Fibroblast of mammary gland (primary cell): ENCODE data around the gene LGR4.
"Not testable (repeated sequence)": the region's sequence is repeated elsewhere in the genome, so short reads cannot be mapped to it uniquely, and the experiment has no call there.

ENCODE experiments used
- DNase-seq: peaks from one replicate; pipeline ENCODE4 v3.0.0-alpha.2; 2010; ENCODE audit warnings: low read depth
- H3K4me3 ChIP-seq: 2 replicates; pipeline ENCODE4 v1.5.1; 2011; ENCODE audit warnings: low read depth, mild to moderate bottlenecking, low read length, moderate library complexity; ENCODE audit not compliant: control insufficient read depth
- TF ChIP-seq, protein P1 (sequence below): conservative IDR thresholded peaks from 2 replicates; pipeline ENCODE4 v1.5.1; 2011; ENCODE audit warnings: low read depth, low read length, inconsistent platforms; ENCODE audit not compliant: control insufficient read depth, insufficient read depth

Gene LGR4

DNA sequence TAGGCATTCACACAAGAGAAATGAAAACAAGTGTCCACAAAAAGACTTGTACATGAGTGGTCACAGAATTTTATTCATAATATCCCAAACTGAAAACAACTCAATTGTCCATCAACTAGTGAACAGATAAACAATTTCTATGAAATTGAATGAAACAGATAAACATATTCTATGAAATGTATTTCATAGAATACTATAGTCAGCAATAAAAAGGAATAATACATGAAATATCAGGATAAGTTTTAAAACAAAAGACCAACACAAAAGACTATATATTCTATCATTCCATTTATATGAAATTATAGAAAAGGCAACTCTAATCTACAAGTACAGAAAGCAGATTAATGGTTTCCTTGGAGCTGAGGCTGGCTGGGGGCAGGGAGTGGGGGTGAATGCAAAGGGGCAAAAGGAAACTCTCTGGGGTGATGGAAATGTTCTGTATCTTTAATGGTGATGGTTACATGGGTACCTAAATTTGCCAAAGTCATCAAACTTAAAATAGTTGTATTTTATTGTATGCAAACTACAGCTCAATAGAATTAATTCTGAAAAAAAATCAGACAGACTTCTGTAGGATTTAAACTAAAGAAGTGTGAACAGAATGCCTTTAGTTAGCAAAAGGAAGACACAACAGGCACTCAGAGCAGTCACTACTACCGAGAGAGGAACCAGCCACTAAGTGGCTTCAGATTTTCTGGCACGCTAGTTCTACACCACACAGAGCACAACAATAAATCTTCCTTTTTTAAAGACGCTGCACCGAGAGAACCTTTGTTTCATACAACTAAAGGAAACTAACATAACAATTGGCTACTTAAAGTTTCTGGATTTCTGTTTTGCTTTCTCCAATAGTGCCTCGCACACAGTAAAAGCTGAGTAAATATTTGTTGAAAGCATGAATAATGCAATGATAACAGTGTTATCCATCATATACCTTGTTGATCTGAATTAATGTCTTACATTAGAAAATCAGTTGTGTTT is 124.9 kb downstream of the LGR4 start:
- TF ChIP-seq, protein P1, sequence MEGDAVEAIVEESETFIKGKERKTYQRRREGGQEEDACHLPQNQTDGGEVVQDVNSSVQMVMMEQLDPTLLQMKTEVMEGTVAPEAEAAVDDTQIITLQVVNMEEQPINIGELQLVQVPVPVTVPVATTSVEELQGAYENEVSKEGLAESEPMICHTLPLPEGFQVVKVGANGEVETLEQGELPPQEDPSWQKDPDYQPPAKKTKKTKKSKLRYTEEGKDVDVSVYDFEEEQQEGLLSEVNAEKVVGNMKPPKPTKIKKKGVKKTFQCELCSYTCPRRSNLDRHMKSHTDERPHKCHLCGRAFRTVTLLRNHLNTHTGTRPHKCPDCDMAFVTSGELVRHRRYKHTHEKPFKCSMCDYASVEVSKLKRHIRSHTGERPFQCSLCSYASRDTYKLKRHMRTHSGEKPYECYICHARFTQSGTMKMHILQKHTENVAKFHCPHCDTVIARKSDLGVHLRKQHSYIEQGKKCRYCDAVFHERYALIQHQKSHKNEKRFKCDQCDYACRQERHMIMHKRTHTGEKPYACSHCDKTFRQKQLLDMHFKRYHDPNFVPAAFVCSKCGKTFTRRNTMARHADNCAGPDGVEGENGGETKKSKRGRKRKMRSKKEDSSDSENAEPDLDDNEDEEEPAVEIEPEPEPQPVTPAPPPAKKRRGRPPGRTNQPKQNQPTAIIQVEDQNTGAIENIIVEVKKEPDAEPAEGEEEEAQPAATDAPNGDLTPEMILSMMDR = no peak
- no peak overlapping the region for H3K4me3 ChIP-seq
- no peak for DNase-seq

DNA sequence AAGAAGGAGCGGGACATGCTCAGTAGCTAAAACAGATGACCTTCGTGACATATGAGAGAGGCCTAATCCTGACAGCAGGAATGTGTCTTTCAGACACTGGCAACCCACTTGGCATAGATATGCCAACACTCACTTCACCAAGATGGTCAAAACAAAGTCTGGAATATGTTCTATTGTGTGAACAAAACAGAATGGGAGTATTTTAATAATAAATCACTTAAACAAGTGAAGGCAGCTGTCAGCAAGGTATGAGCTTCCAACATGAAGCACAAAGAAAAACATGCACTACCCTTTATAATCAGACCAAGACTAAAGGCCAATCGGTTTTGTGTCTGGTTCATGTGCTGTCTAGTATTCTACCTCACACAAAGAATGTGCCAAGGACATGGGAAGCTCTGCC is 132.6 kb downstream of the LGR4 start:
- no peak overlapping the region for H3K4me3 ChIP-seq
- DNase-seq = no peak
- TF ChIP-seq, protein P1 = no peak

DNA sequence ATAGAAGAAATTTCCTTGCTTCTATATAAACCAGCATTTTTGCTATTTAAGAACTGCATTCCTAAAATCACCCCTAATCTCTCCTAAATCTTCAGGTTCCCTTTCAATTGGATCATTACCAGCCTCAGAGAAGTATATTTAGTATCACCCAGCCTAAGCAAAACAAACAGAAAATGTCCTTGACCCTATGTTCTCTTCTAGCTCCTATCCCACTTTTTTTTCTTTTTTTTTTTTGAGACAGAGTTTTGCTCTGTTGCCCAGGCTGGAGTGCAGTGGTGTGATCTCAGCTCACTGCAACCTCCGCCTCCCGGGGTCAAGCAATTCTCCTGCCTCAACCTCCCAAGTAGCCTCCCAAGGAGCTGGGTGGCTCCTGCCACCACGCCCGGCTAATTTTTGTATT is 137.8 kb downstream of the LGR4 start:
- not testable (repeated sequence) for DNase-seq, H3K4me3 ChIP-seq

DNA sequence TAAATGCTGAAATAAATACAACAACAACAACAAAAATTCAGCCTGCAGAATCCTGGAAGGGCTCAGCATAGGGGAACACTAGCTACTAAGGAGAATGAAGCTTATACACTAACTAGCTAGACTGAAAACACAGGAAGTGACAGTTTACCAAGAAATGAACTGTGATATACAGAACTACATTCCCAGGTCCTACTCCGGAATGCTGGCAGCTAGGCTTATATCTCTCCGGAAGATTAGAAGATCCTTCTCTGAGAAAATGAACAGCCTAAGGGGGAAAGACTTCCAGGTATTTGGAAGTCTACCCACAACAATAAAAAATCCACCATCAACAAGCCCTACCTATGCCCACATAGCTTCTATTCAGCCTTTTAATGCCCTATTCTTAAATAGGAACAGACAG is 140.6 kb downstream of the LGR4 start:
- no peak overlapping the region for H3K4me3 ChIP-seq
- TF ChIP-seq, protein P1 = no peak
- no peak for DNase-seq

DNA sequence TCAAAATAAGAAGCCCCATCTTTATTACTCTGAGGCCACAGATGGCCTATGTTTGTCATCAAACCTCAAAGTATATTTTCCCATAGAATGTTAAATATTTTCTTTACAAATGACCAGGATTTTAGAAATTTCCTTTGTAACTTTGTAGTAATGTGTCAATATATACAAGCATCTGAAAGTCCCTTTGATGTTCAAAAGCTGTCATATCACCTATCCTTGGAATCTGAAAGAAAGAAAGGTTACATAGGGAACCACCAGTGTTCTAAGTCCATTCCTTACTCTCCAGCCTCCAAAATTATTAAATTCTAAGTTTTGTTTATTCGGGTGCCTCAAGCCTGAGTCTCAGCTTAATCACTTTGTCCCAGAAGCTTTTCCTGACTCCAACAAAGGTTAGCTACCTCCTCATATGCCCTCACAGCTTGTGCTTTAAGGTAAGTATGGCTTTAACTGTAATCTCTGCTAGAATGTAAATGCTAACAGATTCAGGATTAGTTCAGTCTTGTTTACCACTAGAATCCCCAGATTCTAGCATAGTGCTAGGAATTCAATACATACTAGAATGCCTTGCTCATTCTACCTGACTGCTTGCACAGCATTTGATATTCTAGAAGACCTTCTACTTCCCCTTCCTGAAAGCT is 141.8 kb downstream of the LGR4 start:
- TF ChIP-seq, protein P1 = no peak
- DNase-seq = no peak
- H3K4me3 ChIP-seq = no peak overlapping the region

DNA sequence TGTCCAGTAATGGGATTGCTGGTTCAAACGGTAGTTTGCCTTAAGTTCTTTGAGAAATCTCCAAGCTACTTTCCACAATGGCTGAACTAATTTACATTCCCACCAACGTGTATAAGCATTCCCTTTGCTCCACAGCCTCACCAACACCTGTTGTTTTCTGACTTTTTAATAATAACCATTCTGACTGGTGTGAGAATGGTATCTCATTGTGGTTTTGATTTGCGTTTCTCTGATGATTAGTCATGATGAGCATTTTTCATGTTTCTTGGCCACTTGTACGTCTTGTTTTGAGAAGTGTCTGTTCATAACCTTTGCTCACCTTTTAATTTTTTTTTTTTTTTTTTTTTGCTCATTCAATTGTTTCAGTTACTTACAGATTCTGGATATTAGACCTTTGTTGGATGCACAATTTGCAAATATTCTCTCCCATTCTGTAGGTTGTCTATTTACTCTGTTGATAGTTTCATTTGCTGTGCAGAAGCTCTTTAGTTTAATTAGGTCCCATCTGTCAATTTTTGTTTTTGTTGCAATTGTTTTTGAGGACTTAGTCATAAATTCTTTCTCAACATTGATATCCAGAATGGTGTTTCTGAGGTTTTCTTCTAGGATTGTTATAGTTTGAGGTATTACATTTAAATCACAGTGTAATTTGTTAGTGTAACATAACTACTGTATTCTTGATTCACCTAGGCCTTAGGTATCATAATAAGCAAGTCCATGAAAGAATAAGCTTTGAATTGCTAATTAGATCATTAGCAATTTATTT is 142.5 kb downstream of the LGR4 start:
- TF ChIP-seq, protein P1 = no peak
- peak; percentile 7 for DNase-seq
- H3K4me3 ChIP-seq = no peak overlapping the region
